Neural cell (in vitro differentiated cells): Measurements from ENCODE around the gene NKD2. TPM values are rescaled to one million over a fixed set of nuclear protein-coding genes. Genes with fewer than 3 reads are reported as not detected.

ENCODE experiments used
- H2AFZ ChIP-seq: fragments of 200-600, 300-800 bp; sonication (generic), shearing (Covaris generic); 2 replicates; pipeline ENCODE4 v1.6.0; 2014; ENCODE audit warnings: low read depth, mild to moderate bottlenecking, antibody characterized with exemption, low read length, moderate library complexity
- H3F3A ChIP-seq: fragments of 200-600 bp; shearing (Covaris generic); 2 replicates; pipeline ENCODE4 v1.6.1; 2016; ENCODE audit warnings: mild to moderate bottlenecking, moderate library complexity, mixed read lengths, antibody characterized with exemption, low read length; ENCODE audit not compliant: insufficient read depth, poor library complexity, severe bottlenecking
- H3K27ac ChIP-seq: fragments of 200-600, 300-800 bp; sonication (generic), shearing (Covaris generic); 2 replicates; pipeline ENCODE4 v1.5.1; 2014; ENCODE audit warnings: mild to moderate bottlenecking, low read length, moderate library complexity
- H3K27me3 ChIP-seq: fragments of 300-800, 200-600 bp; sonication (generic), shearing (Covaris generic); 2 replicates; pipeline ENCODE4 v1.6.0; 2014; ENCODE audit warnings: mild to moderate bottlenecking, low read depth, low read length, moderate library complexity; ENCODE audit not compliant: insufficient read depth
- H3K36me3 ChIP-seq: fragments of 300-800, 200-600 bp; sonication (generic), shearing (Covaris generic); 2 replicates; pipeline ENCODE4 v1.5.1; 2014; ENCODE audit warnings: mild to moderate bottlenecking, antibody characterized with exemption, low read length, moderate library complexity; ENCODE audit not compliant: insufficient read depth
- H3K4me2 ChIP-seq: fragments of 300-800, 200-600 bp; sonication (generic), shearing (Covaris generic); 2 replicates; pipeline ENCODE4 v1.6.0; 2014; ENCODE audit warnings: mild to moderate bottlenecking, low read length
- H3K4me3 ChIP-seq: fragments of 300-800, 200-600 bp; sonication (generic), shearing (Covaris generic); 2 replicates; pipeline ENCODE4 v1.5.1; 2014; ENCODE audit warnings: mild to moderate bottlenecking, low read length, moderate library complexity
- H3K79me2 ChIP-seq: fragments of 200-600 bp; shearing (Covaris generic); replicated peaks from 2 replicates; pipeline ENCODE4 v1.6.0; 2014; ENCODE audit warnings: mild to moderate bottlenecking, low read length, moderate library complexity; ENCODE audit not compliant: insufficient read depth
- H3K9ac ChIP-seq: fragments of 300-800, 200-600 bp; sonication (generic), shearing (Covaris generic); 2 replicates; pipeline ENCODE4 v1.6.1; 2016; ENCODE audit warnings: mild to moderate bottlenecking, low read length, mixed read lengths
- H3K9me2 ChIP-seq: fragments of 200-600 bp; shearing (Covaris generic); 2 replicates; pipeline ENCODE4 v1.6.1; 2016; ENCODE audit warnings: mild to moderate bottlenecking, low read length, mixed read lengths; ENCODE audit not compliant: insufficient read depth
- H3K9me3 ChIP-seq: fragments of 200-600, 300-800 bp; sonication (generic), shearing (Covaris generic); 2 replicates; pipeline ENCODE4 v1.6.1; 2016; ENCODE audit warnings: mild to moderate bottlenecking, mixed run types, low read length, moderate library complexity, mixed read lengths
- H4K20me1 ChIP-seq: fragments of 200-600 bp; shearing (Covaris generic); 2 replicates; pipeline ENCODE4 v1.6.1; 2016; ENCODE audit warnings: mild to moderate bottlenecking, mixed run types; ENCODE audit not compliant: insufficient read depth
- CTCF ChIP-seq: fragments of 450-650 bp; IDR thresholded peaks from 2 replicates; pipeline ENCODE4 v1.5.1; 2014; ENCODE audit warnings: antibody characterized with exemption, mild to moderate bottlenecking, moderate library complexity; ENCODE audit not compliant: poor library complexity, severe bottlenecking
- EP300 ChIP-seq: fragments of 450-650 bp; conservative IDR thresholded peaks from 2 replicates; pipeline ENCODE4 v1.6.1; 2014; ENCODE audit warnings: antibody characterized with exemption, mild to moderate bottlenecking, moderate library complexity; ENCODE audit not compliant: poor library complexity, severe bottlenecking
- EZH2 ChIP-seq: fragments of 200-600, 300-800 bp; shearing (Covaris generic), sonication (generic); IDR thresholded peaks from 2 replicates; pipeline ENCODE4 v1.6.1; 2014; ENCODE audit warnings: antibody characterized with exemption, low read length, borderline replicate concordance, mild to moderate bottlenecking; ENCODE audit not compliant: insufficient read depth, poor library complexity, severe bottlenecking
- MXI1 ChIP-seq: fragments of 450-650 bp; conservative IDR thresholded peaks from 2 replicates; pipeline ENCODE4 v1.6.1; 2014; ENCODE audit warnings: antibody characterized with exemption, mild to moderate bottlenecking; ENCODE audit not compliant: poor library complexity, severe bottlenecking
- POLR2AphosphoS5 ChIP-seq: IDR thresholded peaks from 2 replicates; pipeline ENCODE4 v1.6.1; 2012
- RAD21 ChIP-seq: fragments of 450-650 bp; conservative IDR thresholded peaks from 2 replicates; pipeline ENCODE4 v1.6.1; 2014; ENCODE audit warnings: antibody characterized with exemption, mild to moderate bottlenecking, moderate library complexity
- REST ChIP-seq: IDR thresholded peaks from 2 replicates; pipeline ENCODE4 v1.6.1; 2012; ENCODE audit warnings: borderline replicate concordance
- SMC3 ChIP-seq: fragments of 450-650 bp; conservative IDR thresholded peaks from 2 replicates; pipeline ENCODE4 v1.6.1; 2014; ENCODE audit warnings: antibody characterized with exemption, mild to moderate bottlenecking, moderate library complexity; ENCODE audit not compliant: poor library complexity
- TAF1 ChIP-seq: IDR thresholded peaks from 2 replicates; pipeline ENCODE4 v1.6.1; 2012; ENCODE audit warnings: low read depth
- polyA plus RNA-seq: library from polyadenylated mRNA; depleted of rRNA; stranded (reverse); fragments of >200 nt; gene quantifications from 2 replicates; pipeline ENCODE4 v1.2.3, GENCODE V29; 2014

Gene NKD2
- polyA plus RNA-seq, 1 donor from 2014 or later, result 7.2 TPM

- Histone ChIP-seq H3K9me2 (no peaks in the 10 kb centered on the region), H3K79me2 (no peaks in the 10 kb centered on the region), H3K4me2 (no peak overlapping the region), H3K27me3 (peaks cover 33% of the 10 kb centered on the region), H3K4me3 (no peak overlapping the region), H3K27ac (no peak overlapping the region), H4K20me1 (no peaks in the 10 kb centered on the region), H3F3A (no peaks in the 10 kb centered on the region), H3K36me3 (no peaks in the 10 kb centered on the region), H2AFZ (no peak overlapping the region), H3K9ac (no peak overlapping the region), H3K9me3 (no peaks in the 10 kb centered on the region)
- TF ChIP-seq CTCF, result peak; percentile 27
- TF ChIP-seq MXI1, result no peak
Observed at GRCh38 chr5:1011226-1011631, 2.6 kb downstream of the NKD2 start.

- H3K79me2 ChIP-seq, result no peaks in the 10 kb centered on the region
- no peak overlapping the region for H3K4me2 ChIP-seq
- H3K27ac ChIP-seq, result no peak overlapping the region
- no peaks in the 10 kb centered on the region for H4K20me1 ChIP-seq
- H3K27me3 ChIP-seq, result peaks cover 30% of the 10 kb centered on the region
- no peak overlapping the region for H3K4me3 ChIP-seq
- no peaks in the 10 kb centered on the region for H3F3A ChIP-seq
- no peak overlapping the region for H3K9ac ChIP-seq
- H3K36me3 ChIP-seq, result no peaks in the 10 kb centered on the region
- no peaks in the 10 kb centered on the region for H3K9me3 ChIP-seq
- H3K9me2 ChIP-seq, result no peaks in the 10 kb centered on the region
- no peak overlapping the region for H2AFZ ChIP-seq
- TF ChIP-seq TAF1, result no peak
- TF ChIP-seq REST, result no peak
- TF ChIP-seq MXI1, result no peak
- no peak for TF ChIP-seq RAD21
- no peak for TF ChIP-seq CTCF
- no peak for TF ChIP-seq SMC3
- no peak for TF ChIP-seq POLR2AphosphoS5
- TF ChIP-seq EP300, result no peak
- no peak for TF ChIP-seq EZH2
Observed at GRCh38 chr5:1011741-1012312, 3.2 kb downstream of the NKD2 start.
